ENCODE measurements around the gene DHRS7. TPM values are rescaled to one million over a fixed set of nuclear protein-coding genes. Genes with fewer than 3 reads are reported as not detected.

DHRS7 gene
- total and polyA plus RNA-seq, 2 of the 8 experiments (the other 6 are each of a cell fraction or from before 2014, with no cell fraction given): 10.8 to 27.5 TPM

DNA sequence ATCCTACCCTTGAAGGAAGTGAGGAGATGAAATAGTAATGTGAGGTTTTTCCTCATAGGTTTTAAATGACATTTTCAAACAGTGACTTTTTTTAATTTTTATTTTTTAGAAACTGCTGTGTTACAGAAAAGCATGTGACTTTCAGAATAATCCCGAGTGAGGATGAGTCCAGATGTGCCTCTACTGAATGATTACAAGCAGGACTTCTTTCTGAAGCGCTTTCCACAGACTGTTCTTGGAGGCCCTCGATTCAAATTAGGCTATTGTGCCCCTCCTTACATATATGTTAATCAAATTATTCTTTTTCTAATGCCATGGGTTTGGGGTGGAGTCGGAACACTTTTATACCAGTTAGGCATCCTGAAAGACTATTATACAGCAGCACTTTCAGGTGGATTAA lies 57.7 kb downstream of the DHRS7 start:
- no peak overlapping the region for H2BK120ac ChIP-seq (replicated peaks; ENCODE audit: low read depth, low read length)
- H2BK5ac ChIP-seq (ENCODE audit: low read depth, low read length): no peak overlapping the region
- H3K4me1 ChIP-seq (replicated peaks in 1 of 4; ENCODE audit: control insufficient read depth in 3 of 4, insufficient read depth in 4 of 4, low read length in 3 of 4): no peaks in the 10 kb centered on the region
- no peaks in the 10 kb centered on the region; the same call in 1 of the 2 replicates for H3K79me1 ChIP-seq (ENCODE audit: low read depth, low read length)
- H4K91ac ChIP-seq (replicated peaks; ENCODE audit: insufficient read length, low read length): no peak overlapping the region
- ChIA-PET POLR2A (ENCODE audit: partially characterized antibody) (no interaction called here), CTCF (ENCODE audit: partially characterized antibody) (interaction anchor here (1.4 kb wide), 1 partner anchor 12 kb away, joined by 3 read pairs; no protein-coding TSS in a partner anchor)
- H2AFZ ChIP-seq (ENCODE audit: low read length): no peak overlapping the region
- H2BK15ac ChIP-seq (ENCODE audit: low read length): no peak overlapping the region
- DNase-seq (ENCODE audit: low read depth in 1 of 2, low spot score in 2 of 2): no peak
- H2BK12ac ChIP-seq (ENCODE audit: low read depth, low read length): no peak overlapping the region
- TF ChIP-seq MAFK (IDR thresholded peaks at IDR 0.05; ENCODE audit: low read depth, low read length): no peak
- H3K4me2 ChIP-seq (ENCODE audit: insufficient read depth in 1 of 2, low read depth in 2 of 2, low read length in 2 of 2): no peak overlapping the region
- H3K56ac ChIP-seq (replicated peaks; ENCODE audit: insufficient read length, low read depth, low read length): no peak overlapping the region
- no peaks in the 10 kb centered on the region for H3K27me3 ChIP-seq (replicated peaks in 1 of 4; ENCODE audit: control insufficient read depth in 3 of 4, extremely low read depth in 1 of 4, insufficient read depth in 3 of 4, low read length in 3 of 4)
- H3K9me3 ChIP-seq (ENCODE audit: insufficient read depth in 2 of 2, low read depth in 1 of 2, low read length in 1 of 2): no peaks in the 10 kb centered on the region
- H4K5ac ChIP-seq (ENCODE audit: insufficient read length, low read depth, low read length): no peak overlapping the region
- peaks cover 3 to 7% of the 10 kb centered on the region in 2 experiments for H4K20me1 ChIP-seq (replicated peaks in 1 of 2; ENCODE audit: control insufficient read depth in 1 of 2, insufficient read depth in 2 of 2, low read length in 2 of 2)
- H3K9ac ChIP-seq (replicated peaks in 1 of 4; ENCODE audit: extremely low read depth in 1 of 4, low read depth in 3 of 4, low read length in 3 of 4): no peak overlapping the region
- H3K4me3 ChIP-seq (ENCODE audit: extremely low read depth in 1 of 4, insufficient read depth in 2 of 4, low read depth in 3 of 4, low read length in 4 of 4): no peak overlapping the region
- no peak overlapping the region for H3K14ac ChIP-seq (ENCODE audit: insufficient read length)
- no peak overlapping the region for H3K18ac ChIP-seq (ENCODE audit: extremely low read depth, low read length)
- no peak overlapping the region for H3K4ac ChIP-seq (replicated peaks; ENCODE audit: insufficient read length, low read depth, low read length)
- H4K8ac ChIP-seq (ENCODE audit: extremely low read depth, insufficient read depth, low read length): no peak overlapping the region
- no peak overlapping the region for H2BK20ac ChIP-seq (ENCODE audit: low read length)
- peaks cover 0 to 13% (median 0%) of the 10 kb centered on the region in 4 experiments; a peak in 3 of 8 replicates for H3K36me3 ChIP-seq (ENCODE audit: control insufficient read depth in 2 of 4, insufficient read depth in 4 of 4, low read length in 3 of 4)
- peaks cover 0 to 62% of the 10 kb centered on the region in 2 experiments; a peak in 3 of 4 replicates for H3K79me2 ChIP-seq (ENCODE audit: control insufficient read depth in 1 of 2, insufficient read depth in 2 of 2, low read length in 2 of 2)
- no peak overlapping the region for H2AK5ac ChIP-seq (ENCODE audit: low read depth, low read length)
- no peak for FAIRE-seq
- 91% methylated on average over 4 of the region's 4 CpGs; no CpG with 5 or more reads in 1 of the 2 experiments for WGBS, 2 experiments (ENCODE audit: extremely low coverage in 1 of 2, insufficient coverage in 1 of 2, insufficient read length in 1 of 2, insufficient replicate concordance in 2 of 2, low coverage in 1 of 2, low lambda C conversion rate in 2 of 2, missing lambda C conversion rate in 1 of 2)
- no peak overlapping the region for H3K23ac ChIP-seq (ENCODE audit: insufficient read length)
- H3K23me2 ChIP-seq (ENCODE audit: low read depth, low read length): no peaks in the 10 kb centered on the region
- H3K27ac ChIP-seq (ENCODE audit: low read depth, low read length): no peak overlapping the region
